Measurements from ENCODE around the gene ATP9A.

GRCh38 chr20:51623255-51623654 lies 144.9 kb downstream of the ATP9A start:
- TF ChIP-seq KLF1 (tag by site-specific recombination; IDR thresholded peaks at IDR 0.05) (no peak), ZNF629 (tag by site-specific recombination; IDR thresholded peaks at IDR 0.05) (no peak), ZNF292 (tag by site-specific recombination; IDR thresholded peaks at IDR 0.05; ENCODE audit: borderline replicate concordance, low read depth) (no peak), KLF10 (tag by site-specific recombination; IDR thresholded peaks at IDR 0.05) (no peak), ZNF354C (tag by site-specific recombination; IDR thresholded peaks at IDR 0.05; ENCODE audit: borderline replicate concordance, low read depth) (no peak)
- TF ChIP-seq, protein P1, sequence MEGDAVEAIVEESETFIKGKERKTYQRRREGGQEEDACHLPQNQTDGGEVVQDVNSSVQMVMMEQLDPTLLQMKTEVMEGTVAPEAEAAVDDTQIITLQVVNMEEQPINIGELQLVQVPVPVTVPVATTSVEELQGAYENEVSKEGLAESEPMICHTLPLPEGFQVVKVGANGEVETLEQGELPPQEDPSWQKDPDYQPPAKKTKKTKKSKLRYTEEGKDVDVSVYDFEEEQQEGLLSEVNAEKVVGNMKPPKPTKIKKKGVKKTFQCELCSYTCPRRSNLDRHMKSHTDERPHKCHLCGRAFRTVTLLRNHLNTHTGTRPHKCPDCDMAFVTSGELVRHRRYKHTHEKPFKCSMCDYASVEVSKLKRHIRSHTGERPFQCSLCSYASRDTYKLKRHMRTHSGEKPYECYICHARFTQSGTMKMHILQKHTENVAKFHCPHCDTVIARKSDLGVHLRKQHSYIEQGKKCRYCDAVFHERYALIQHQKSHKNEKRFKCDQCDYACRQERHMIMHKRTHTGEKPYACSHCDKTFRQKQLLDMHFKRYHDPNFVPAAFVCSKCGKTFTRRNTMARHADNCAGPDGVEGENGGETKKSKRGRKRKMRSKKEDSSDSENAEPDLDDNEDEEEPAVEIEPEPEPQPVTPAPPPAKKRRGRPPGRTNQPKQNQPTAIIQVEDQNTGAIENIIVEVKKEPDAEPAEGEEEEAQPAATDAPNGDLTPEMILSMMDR (tag by site-specific recombination; IDR thresholded peaks at IDR 0.05) = no peak

Data from HEK293 (cell line).